DMS153 (cell line): ENCODE results near the gene FRRS1.
A peak's percentile ranks its signal among the peaks of the same experiment; 100 is the strongest.
"Not testable (repeated sequence)": the region's sequence is repeated elsewhere in the genome, so short reads cannot be mapped to it uniquely, and the experiment has no call there.

Experiments
- DNase-seq: peaks from one replicate; lab custom pipeline; 2025; lab: John Stamatoyannopoulos, UW

FRRS1 gene

GRCh38 chr1:99768104-99768503 lies 1.7 kb upstream of the FRRS1 start:
- DNase-seq = no peak

- DNase-seq = no peak
These were observed 1.5 kb downstream of the FRRS1 start for GRCh38 chr1:99764909-99765308.

GRCh38 chr1:99764439-99764838 lies 2.0 kb downstream of the FRRS1 start:
- no peak for DNase-seq

GRCh38 chr1:99763956-99764355 lies 2.5 kb downstream of the FRRS1 start:
- DNase-seq = no peak

GRCh38 chr1:99761774-99762173 lies 4.7 kb downstream of the FRRS1 start:
- no peak for DNase-seq

- DNase-seq = no peak
These were observed 6.8 kb downstream of the FRRS1 start for GRCh38 chr1:99759518-99760160.

- DNase-seq = not testable (repeated sequence)
These were observed 7.5 kb downstream of the FRRS1 start for GRCh38 chr1:99758686-99759517.

- no peak for DNase-seq
These were observed 8.3 kb downstream of the FRRS1 start for GRCh38 chr1:99758073-99758511.

GRCh38 chr1:99756598-99756997 lies 9.8 kb downstream of the FRRS1 start:
- DNase-seq = no peak

GRCh38 chr1:99755664-99756063 lies 10.8 kb downstream of the FRRS1 start:
- no peak for DNase-seq

GRCh38 chr1:99754697-99755096 lies 11.7 kb downstream of the FRRS1 start:
- no peak for DNase-seq

GRCh38 chr1:99754055-99754626 lies 12.3 kb downstream of the FRRS1 start:
- DNase-seq = no peak

GRCh38 chr1:99751877-99752504 lies 14.4 kb downstream of the FRRS1 start:
- no peak for DNase-seq

GRCh38 chr1:99749504-99750347 lies 16.7 kb downstream of the FRRS1 start:
- no peak for DNase-seq

- DNase-seq = no peak
These were observed 18.0 kb downstream of the FRRS1 start for GRCh38 chr1:99748419-99748818.

- DNase-seq = no peak
These were observed 20.8 kb downstream of the FRRS1 start for GRCh38 chr1:99745684-99746083.

- DNase-seq = no peak
These were observed 21.4 kb downstream of the FRRS1 start for GRCh38 chr1:99745061-99745460.

GRCh38 chr1:99740141-99740540 lies 26.3 kb downstream of the FRRS1 start:
- DNase-seq = no peak

GRCh38 chr1:99738858-99739465 lies 27.5 kb downstream of the FRRS1 start:
- no peak for DNase-seq

GRCh38 chr1:99737016-99737415 lies 29.4 kb downstream of the FRRS1 start:
- DNase-seq = peak; percentile 18

- DNase-seq = no peak
These were observed 30.6 kb downstream of the FRRS1 start for GRCh38 chr1:99735852-99736251.
